D721Med (cell line): ENCODE measurements around the gene TP73.

Source experiments
- DNase-seq: peaks from one replicate; pipeline ENCODE4 v3.0.0; 2011; ENCODE audit warnings: low spot score; ENCODE audit not compliant: insufficient read length
- FAIRE-seq: peaks from 2 replicates; lab custom pipeline; 2011; peaks lifted over from hg19 to GRCh38; lab: Jason Lieb, UNC
- CTCF ChIP-seq: IDR thresholded peaks from 2 replicates; pipeline ENCODE4 v1.5.1; 2012; ENCODE audit warnings: mild to moderate bottlenecking, control low read depth; ENCODE audit not compliant: insufficient read depth; ENCODE audit errors: missing control alignments

The TP73 gene

GRCh38 chr1:3676581-3677470 lies 24.5 kb downstream of the TP73 start:
- no peak for TF ChIP-seq CTCF
- FAIRE-seq (no peak), DNase-seq (no peak)

GRCh38 chr1:3677484-3677883 lies 25.2 kb downstream of the TP73 start:
- no peak for TF ChIP-seq CTCF
- DNase-seq (no peak), FAIRE-seq (no peak)

- no peak for FAIRE-seq
- no peak for DNase-seq
- TF ChIP-seq CTCF: no peak
Measured at GRCh38 chr1:3678361-3679097, 26.2 kb downstream of the TP73 start.

- DNase-seq (no peak), FAIRE-seq (no peak)
- no peak for TF ChIP-seq CTCF
Measured at GRCh38 chr1:3679098-3679555, 26.8 kb downstream of the TP73 start.

DNA sequence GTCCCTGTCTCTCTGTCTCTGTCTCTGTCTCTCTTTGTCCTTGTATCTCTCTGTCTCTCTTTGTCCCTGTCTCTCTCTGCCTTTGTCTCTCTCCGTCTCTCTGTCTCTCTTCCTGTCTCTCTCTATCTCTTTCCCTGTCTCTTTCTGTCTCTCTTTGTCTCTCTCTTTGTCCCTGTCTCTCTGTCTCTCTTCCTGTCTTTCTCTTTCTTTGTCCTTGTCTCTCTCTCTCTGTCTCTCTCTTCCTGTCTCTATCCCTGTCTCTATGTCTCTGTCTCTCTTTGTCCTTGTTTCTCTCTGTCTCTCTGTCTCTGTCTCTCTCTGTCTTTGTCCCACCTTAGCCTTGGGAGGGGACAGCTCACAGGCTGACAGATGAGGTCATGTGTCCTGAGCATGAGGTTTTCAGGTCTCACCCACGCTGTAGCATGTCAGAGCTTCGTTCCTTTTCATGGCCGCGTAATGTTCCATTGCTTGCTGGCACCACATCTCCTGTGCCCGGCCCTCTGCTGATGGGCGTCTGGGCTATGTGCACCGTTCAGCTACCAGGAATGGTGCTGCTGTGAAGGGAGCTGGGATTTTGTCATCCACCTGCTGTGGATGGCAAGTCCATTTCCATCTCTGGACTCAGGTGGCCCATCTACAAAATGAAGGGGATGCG lies 27.6 kb downstream of the TP73 start:
- no peak for DNase-seq
- no peak for TF ChIP-seq CTCF
- no peak for FAIRE-seq

GRCh38 chr1:3680488-3681230 lies 28.3 kb downstream of the TP73 start:
- DNase-seq (no peak), FAIRE-seq (no peak)
- TF ChIP-seq CTCF: no peak
